Stimulated activated CD4-positive, alpha-beta T cell treated with anti-CD3 and anti-CD28 coated beads, Interleukin-4, amount 100 ng/mL, for 1 hour (primary cell): ENCODE data around the gene MOV10L1.
"Not testable (repeated sequence)": the region's sequence is repeated elsewhere in the genome, so short reads cannot be mapped to it uniquely, and the experiment has no call there.

Experiments used
- DNase-seq: peaks from one replicate; pipeline ENCODE4 v3.0.0-alpha.2; 2020

MOV10L1 gene

GRCh38 chr22:50111056-50111455 is 21.2 kb downstream of the MOV10L1 start:
- no peak for DNase-seq

GRCh38 chr22:50112151-50113118 is 22.6 kb downstream of the MOV10L1 start:
- no peak for DNase-seq

GRCh38 chr22:50114221-50115021 is 24.6 kb downstream of the MOV10L1 start:
- no peak for DNase-seq

- no peak for DNase-seq
Measured at GRCh38 chr22:50115693-50116092, 25.9 kb downstream of the MOV10L1 start.

- no peak for DNase-seq
Measured at GRCh38 chr22:50117168-50117762, 27.5 kb downstream of the MOV10L1 start.

- no peak for DNase-seq
Measured at GRCh38 chr22:50118129-50118528, 28.3 kb downstream of the MOV10L1 start.

GRCh38 chr22:50118557-50119168 is 28.9 kb downstream of the MOV10L1 start:
- no peak for DNase-seq

GRCh38 chr22:50119169-50119767 is 29.5 kb downstream of the MOV10L1 start:
- DNase-seq = no peak

GRCh38 chr22:50119768-50120251 is 30.0 kb downstream of the MOV10L1 start:
- DNase-seq = no peak

- no peak for DNase-seq
Measured at GRCh38 chr22:50121202-50121740, 31.5 kb downstream of the MOV10L1 start.

- DNase-seq = no peak
Measured at GRCh38 chr22:50123119-50123518, 33.3 kb downstream of the MOV10L1 start.

GRCh38 chr22:50125029-50125428 is 35.2 kb downstream of the MOV10L1 start:
- no peak for DNase-seq

GRCh38 chr22:50129121-50129736 is 39.4 kb downstream of the MOV10L1 start:
- no peak for DNase-seq

- DNase-seq = no peak
Measured at GRCh38 chr22:50131894-50132293, 42.1 kb downstream of the MOV10L1 start.

- no peak for DNase-seq
Measured at GRCh38 chr22:50134481-50134880, 44.7 kb downstream of the MOV10L1 start.

GRCh38 chr22:50136581-50137015 is 46.8 kb downstream of the MOV10L1 start:
- no peak for DNase-seq

- not testable (repeated sequence) for DNase-seq
Measured at GRCh38 chr22:50137277-50137676, 47.5 kb downstream of the MOV10L1 start.

GRCh38 chr22:50138041-50138440 is 48.2 kb downstream of the MOV10L1 start:
- no peak for DNase-seq

GRCh38 chr22:50138988-50139387 is 49.2 kb downstream of the MOV10L1 start:
- no peak for DNase-seq

GRCh38 chr22:50139843-50140415 is 50.1 kb downstream of the MOV10L1 start:
- DNase-seq = no peak

GRCh38 chr22:50140615-50141014 is 50.8 kb downstream of the MOV10L1 start:
- no peak for DNase-seq
